ENCODE measurements around the gene YIF1A. TPM values are rescaled to one million over a fixed set of nuclear protein-coding genes. Genes with fewer than 3 reads are reported as not detected.

YIF1A gene
- polyA plus RNA-seq, 3 donors = 50.0 to 81.1 (median 63.8) TPM

GRCh38 chr11:66314561-66315497, 25.9 kb upstream of the YIF1A start:
- Mint-ChIP-seq H3K4me3 (peak overlapping the region in 1 of 2 donors; percentile 31), H3K27me3 (ENCODE audit: low read depth in 3 of 3) (peaks cover 3 to 17% (median 15%) of the 10 kb centered on the region in 3 donors), H3K4me1 (peaks cover 48% of the 10 kb centered on the region), H3K9me3 (peaks cover 0 to 2% (median 0%) of the 10 kb centered on the region in 7 donors), H3K36me3 (peaks cover 0 to 2% of the 10 kb centered on the region in 2 donors), H3K27ac (peak overlapping the region in 3 of 7 donors; percentile 35 to 87 (median 52))
- no peak overlapping the region for H3K4me3 ChIP-seq (replicated peaks in 1 of 3; ENCODE audit: low read depth in 2 of 3, low read length in 3 of 3)
- no peak overlapping the region for H3K4me2 ChIP-seq (replicated peaks; ENCODE audit: extremely low read depth, low read length, poor library complexity, severe bottlenecking)
- no peak for TF ChIP-seq CTCF (IDR thresholded peaks at IDR 0.05)
- H3K27ac ChIP-seq (ENCODE audit: low read depth in 1 of 2, low read length in 2 of 2) = no peak overlapping the region
- H2AFZ ChIP-seq (ENCODE audit: insufficient read depth, low read depth, low read length, poor library complexity, severe bottlenecking) = no peak overlapping the region
- H3K27me3 ChIP-seq (ENCODE audit: control insufficient read depth in 2 of 2, insufficient read depth in 2 of 2, low read length in 2 of 2) = no peaks in the 10 kb centered on the region
- H3K79me2 ChIP-seq (ENCODE audit: insufficient read depth, low read length) = no peaks in the 10 kb centered on the region
- peaks cover 55 to 66% of the 10 kb centered on the region in 2 donors for H3K4me1 ChIP-seq (ENCODE audit: control insufficient read depth in 1 of 2, insufficient read depth in 2 of 2, low read length in 2 of 2)
- 95% methylated on average over 16 of the region's 17 CpGs for WGBS (ENCODE audit: insufficient coverage)
- H4K20me1 ChIP-seq (ENCODE audit: insufficient read depth, low read length) = no peaks in the 10 kb centered on the region
- intact Hi-C loops (cut with micrococcal nuclease) = loop anchor here in 1 of 2 donors (10.0 kb wide), 1 partner anchor 70 kb away; no protein-coding TSS in a partner anchor
- no peak overlapping the region for H3K9ac ChIP-seq (ENCODE audit: insufficient read depth, low read length, poor library complexity, severe bottlenecking)
- DNase-seq = no peak
- H3K36me3 ChIP-seq (replicated peaks in 1 of 2; ENCODE audit: control insufficient read depth in 1 of 2, insufficient read depth in 2 of 2, low read length in 2 of 2) = no peaks in the 10 kb centered on the region
- H3K9me3 ChIP-seq (replicated peaks in 1 of 2; ENCODE audit: control insufficient read depth in 1 of 2, insufficient read depth in 1 of 2, low read length in 2 of 2) = no peaks in the 10 kb centered on the region

- Mint-ChIP-seq H3K36me3 (peaks cover 0 to 2% of the 10 kb centered on the region in 2 donors), H3K4me3 (no peak overlapping the region), H3K27me3 (ENCODE audit: low read depth in 3 of 3) (peaks cover 4 to 18% (median 15%) of the 10 kb centered on the region in 3 donors), H3K4me1 (peaks cover 46% of the 10 kb centered on the region), H3K9me3 (peaks cover 0 to 2% (median 0%) of the 10 kb centered on the region in 7 donors), H3K27ac (no peak overlapping the region)
- Histone ChIP-seq H3K79me2 (ENCODE audit: insufficient read depth, low read length) (no peaks in the 10 kb centered on the region), H4K20me1 (ENCODE audit: insufficient read depth, low read length) (no peaks in the 10 kb centered on the region), H3K9me3 (replicated peaks in 1 of 2; ENCODE audit: control insufficient read depth in 1 of 2, insufficient read depth in 1 of 2, low read length in 2 of 2) (no peaks in the 10 kb centered on the region), H3K9ac (ENCODE audit: insufficient read depth, low read length, poor library complexity, severe bottlenecking) (no peak overlapping the region), H3K36me3 (replicated peaks in 1 of 2; ENCODE audit: control insufficient read depth in 1 of 2, insufficient read depth in 2 of 2, low read length in 2 of 2) (no peaks in the 10 kb centered on the region), H3K27ac (ENCODE audit: low read depth in 1 of 2, low read length in 2 of 2) (no peak overlapping the region), H3K4me2 (replicated peaks; ENCODE audit: extremely low read depth, low read length, poor library complexity, severe bottlenecking) (no peak overlapping the region), H3K27me3 (ENCODE audit: control insufficient read depth in 2 of 2, insufficient read depth in 2 of 2, low read length in 2 of 2) (no peaks in the 10 kb centered on the region), H3K4me1 (ENCODE audit: control insufficient read depth in 1 of 2, insufficient read depth in 2 of 2, low read length in 2 of 2) (peaks cover 52 to 63% of the 10 kb centered on the region in 2 donors), H2AFZ (ENCODE audit: insufficient read depth, low read depth, low read length, poor library complexity, severe bottlenecking) (no peak overlapping the region), H3K4me3 (replicated peaks in 1 of 3; ENCODE audit: low read depth in 2 of 3, low read length in 3 of 3) (no peak overlapping the region)
- WGBS (ENCODE audit: insufficient coverage) = no CpG with 5 or more reads among the region's 1 CpG
- DNase-seq = no peak
- intact Hi-C loops (cut with micrococcal nuclease) = loop anchor here in 1 of 2 donors (10.0 kb wide), 1 partner anchor 71 kb away; no protein-coding TSS in a partner anchor
- no peak for TF ChIP-seq CTCF (IDR thresholded peaks at IDR 0.05)
Measured at GRCh38 chr11:66314186-66314501, 25.2 kb upstream of the YIF1A start.
